Measurements from ENCODE around the gene PRDX4. TPM values are rescaled to one million over a fixed set of nuclear protein-coding genes. Genes with fewer than 3 reads are reported as not detected.

Gene PRDX4
- total RNA-seq, 4 donors from 2014 or later = 47.6 to 126 (median 74.3) TPM

DNA sequence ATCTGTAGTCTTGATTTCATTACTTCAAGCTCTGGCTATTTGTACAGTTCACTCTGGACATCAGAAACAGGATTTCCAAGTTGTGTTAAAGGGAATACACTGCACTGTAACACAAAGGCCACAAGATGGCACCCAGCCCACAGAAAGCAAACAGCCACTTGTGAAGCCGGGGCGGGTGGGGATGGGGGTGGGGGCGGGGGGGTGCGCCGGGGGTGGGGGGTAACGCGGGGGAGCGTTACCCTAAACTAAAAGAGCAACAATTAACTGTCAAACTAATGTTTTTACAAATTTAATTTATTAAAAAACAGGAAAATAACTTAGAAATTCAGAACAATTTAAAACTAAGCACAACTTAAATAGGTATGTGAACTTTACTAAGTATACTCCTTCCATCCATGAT, 27.3 kb downstream of the PRDX4 start:
- no peaks in the 10 kb centered on the region for H3K4me1 ChIP-seq
- no peaks in the 10 kb centered on the region for H3K9me3 ChIP-seq
- peak; percentile 65 for ATAC-seq
- H3K27ac ChIP-seq = no peak overlapping the region
- H3K27me3 ChIP-seq = no peaks in the 10 kb centered on the region
- no peak overlapping the region for H3K4me3 ChIP-seq
- TF ChIP-seq POLR2AphosphoS5 (IDR thresholded peaks at IDR 0.05) = no peak
- TF ChIP-seq CTCF (IDR thresholded peaks at IDR 0.05) = peak in 2 of 4 experiments; percentile 26 to 67
- no peak for TF ChIP-seq EP300 (IDR thresholded peaks at IDR 0.05)
- 3% methylated on average over 6 of the region's 8 CpGs; no CpG with 5 or more reads in 1 of the 2 donors for WGBS, 2 donors (ENCODE audit: low coverage in 1 of 2)
- H3K36me3 ChIP-seq = no peaks in the 10 kb centered on the region

DNA sequence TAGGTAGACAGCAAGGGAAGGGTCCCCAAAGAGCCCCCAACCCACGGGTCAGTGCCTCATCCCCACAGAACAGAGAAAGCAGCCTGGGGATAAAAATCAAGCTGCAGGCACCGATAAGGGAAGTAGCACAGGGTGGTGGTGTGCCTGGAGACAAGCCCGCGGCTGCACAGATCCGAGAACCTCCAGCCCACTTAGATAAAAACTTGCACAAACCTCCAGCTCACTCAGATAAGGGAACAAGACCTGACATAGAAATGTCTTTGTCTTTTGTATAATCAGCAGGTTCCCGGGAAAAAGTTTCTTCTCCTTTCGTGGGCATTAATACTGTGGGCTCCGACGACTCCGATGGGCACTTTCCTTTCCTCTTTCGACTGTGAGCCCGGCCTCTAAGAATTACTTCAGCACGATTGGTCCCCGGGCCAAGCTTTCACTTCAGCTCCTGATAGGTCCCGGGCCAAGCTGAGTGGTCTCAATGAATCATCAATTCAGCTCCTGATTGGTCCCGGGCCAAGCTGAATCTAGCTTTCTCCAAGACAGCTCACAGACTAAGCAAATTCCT, 32.4 kb downstream of the PRDX4 start:
- Histone ChIP-seq H3K27me3 (no peaks in the 10 kb centered on the region), H3K9me3 (no peaks in the 10 kb centered on the region), H3K36me3 (peaks cover 0 to 40% of the 10 kb centered on the region in 2 donors), H3K27ac (no peak overlapping the region), H3K4me3 (no peak overlapping the region), H3K4me1 (no peaks in the 10 kb centered on the region)
- 51 to 53% methylated on average over 3 to 7 of the region's 16 CpGs for WGBS, 2 donors (ENCODE audit: low coverage in 1 of 2)
- no peak for TF ChIP-seq EP300 (IDR thresholded peaks at IDR 0.05)
- no peak for TF ChIP-seq POLR2A (IDR thresholded peaks at IDR 0.05)
- no peak for TF ChIP-seq CTCF (IDR thresholded peaks at IDR 0.05)
- TF ChIP-seq POLR2AphosphoS5 (IDR thresholded peaks at IDR 0.05) = no peak
- ATAC-seq = no peak

DNA sequence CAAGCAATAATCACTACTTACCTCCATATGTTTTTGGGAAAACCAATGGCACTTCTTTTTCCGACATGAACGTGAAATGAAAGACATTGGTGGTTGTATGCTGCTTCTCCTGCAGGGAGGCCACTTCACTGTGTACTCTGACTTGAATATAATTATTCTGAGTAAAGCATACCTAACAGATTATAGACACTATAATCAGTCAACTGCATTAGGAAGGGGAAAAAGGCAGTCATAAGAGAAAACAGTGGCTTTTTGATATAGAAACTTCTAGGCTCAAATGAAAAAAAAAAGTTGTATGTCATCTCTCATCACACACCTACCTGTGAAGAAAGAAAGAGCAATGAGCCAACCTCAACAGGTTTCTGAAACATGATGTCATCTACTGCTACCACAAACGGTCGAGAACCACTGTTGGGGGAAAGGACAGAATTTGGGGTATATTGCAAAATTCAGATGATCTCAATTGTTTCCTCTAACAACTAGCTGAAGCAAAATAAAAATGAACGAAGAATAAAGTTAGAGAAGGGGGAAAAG, 37.4 kb downstream of the PRDX4 start:
- no peaks in the 10 kb centered on the region for H3K27me3 ChIP-seq
- H3K4me3 ChIP-seq = no peak overlapping the region
- no peaks in the 10 kb centered on the region for H3K4me1 ChIP-seq
- no peak for ATAC-seq
- TF ChIP-seq POLR2A (IDR thresholded peaks at IDR 0.05) (no peak), POLR2AphosphoS5 (IDR thresholded peaks at IDR 0.05) (no peak), EP300 (IDR thresholded peaks at IDR 0.05) (no peak), CTCF (IDR thresholded peaks at IDR 0.05) (no peak)
- H3K9me3 ChIP-seq = no peaks in the 10 kb centered on the region
- H3K36me3 ChIP-seq = peaks cover 0 to 90% of the 10 kb centered on the region in 2 donors
- WGBS, 2 donors (ENCODE audit: low coverage in 1 of 2) = 68 to 92% methylated on average over 2 to 5 of the region's 5 CpGs
- H3K27ac ChIP-seq = no peak overlapping the region

GRCh38 chrX:23705235-23705634, 37.9 kb downstream of the PRDX4 start:
- WGBS, 2 donors (ENCODE audit: low coverage in 1 of 2) = 80 to 90% methylated on average over 4 to 5 of the region's 5 CpGs
- Histone ChIP-seq H3K9me3 (no peaks in the 10 kb centered on the region), H3K4me1 (no peaks in the 10 kb centered on the region), H3K27me3 (no peaks in the 10 kb centered on the region), H3K36me3 (peaks cover 0 to 93% of the 10 kb centered on the region in 2 donors), H3K4me3 (no peak overlapping the region), H3K27ac (no peak overlapping the region)
- TF ChIP-seq POLR2A (IDR thresholded peaks at IDR 0.05) (no peak), POLR2AphosphoS5 (IDR thresholded peaks at IDR 0.05) (no peak), CTCF (IDR thresholded peaks at IDR 0.05) (no peak), EP300 (IDR thresholded peaks at IDR 0.05) (no peak)
- ATAC-seq = no peak

DNA sequence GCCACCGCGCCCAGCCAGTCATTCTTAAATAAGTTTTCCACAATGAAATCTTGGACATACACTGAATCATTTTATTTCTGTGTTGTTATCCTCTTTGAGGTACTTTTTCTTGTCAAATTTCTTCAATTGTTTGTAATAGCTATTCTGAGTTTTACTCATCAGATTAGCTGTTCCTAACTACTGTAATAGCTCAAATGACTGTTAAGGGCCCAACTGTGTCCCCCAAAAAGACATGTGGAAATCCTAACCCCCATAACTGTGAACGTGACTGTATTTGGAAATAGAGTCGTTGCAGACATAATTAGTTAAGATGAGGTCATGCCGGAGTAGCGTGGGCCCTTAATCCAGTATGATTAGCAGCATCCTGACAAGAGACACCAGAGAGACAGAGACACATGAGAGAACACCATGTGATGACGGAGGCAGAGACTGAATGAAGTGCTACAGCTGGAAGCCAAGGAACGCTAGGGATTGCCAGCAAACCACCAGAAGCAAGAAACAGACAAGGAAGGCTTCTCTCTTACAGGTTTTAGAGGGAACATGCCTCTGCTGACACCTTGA, 52.9 kb downstream of the PRDX4 start:
- Histone ChIP-seq H3K4me3 (no peak overlapping the region), H3K27me3 (no peaks in the 10 kb centered on the region), H3K9me3 (no peaks in the 10 kb centered on the region), H3K27ac (no peak overlapping the region), H3K4me1 (no peaks in the 10 kb centered on the region), H3K36me3 (peaks cover 0 to 74% of the 10 kb centered on the region in 2 donors)
- 63 to 100% methylated on average over 2 to 8 of the region's 8 CpGs for WGBS, 2 donors (ENCODE audit: low coverage in 1 of 2)
- TF ChIP-seq EP300 (IDR thresholded peaks at IDR 0.05) = no peak
- TF ChIP-seq POLR2A (IDR thresholded peaks at IDR 0.05) = no peak
- no peak for TF ChIP-seq POLR2AphosphoS5 (IDR thresholded peaks at IDR 0.05)
- no peak for TF ChIP-seq CTCF (IDR thresholded peaks at IDR 0.05)
- no peak for ATAC-seq
